ENCODE measurements around the gene CDC42SE2.
"Not testable (repeated sequence)": the region's sequence is repeated elsewhere in the genome, so short reads cannot be mapped to it uniquely, and the experiment has no call there.

Gene CDC42SE2

GRCh38 chr5:131250751-131251475 lies 12.9 kb upstream of the CDC42SE2 start:
- FAIRE-seq, result no peak

- FAIRE-seq, result no peak
These were observed 11.1 kb upstream of the CDC42SE2 start for GRCh38 chr5:131252824-131253171.

- not testable (repeated sequence) for FAIRE-seq
These were observed 9.8 kb upstream of the CDC42SE2 start for GRCh38 chr5:131254025-131254424.

GRCh38 chr5:131254741-131255140 lies 9.1 kb upstream of the CDC42SE2 start:
- no peak for FAIRE-seq

- no peak for FAIRE-seq
These were observed 7.4 kb upstream of the CDC42SE2 start for GRCh38 chr5:131256507-131256823.

GRCh38 chr5:131258733-131259132 lies 5.1 kb upstream of the CDC42SE2 start:
- FAIRE-seq, result no peak

GRCh38 chr5:131259326-131259725 lies 4.5 kb upstream of the CDC42SE2 start:
- FAIRE-seq, result no peak

- no peak for FAIRE-seq
These were observed 3.0 kb upstream of the CDC42SE2 start for GRCh38 chr5:131260895-131261294.

GRCh38 chr5:131261483-131261882 lies 2.4 kb upstream of the CDC42SE2 start:
- no peak for FAIRE-seq

- no peak for FAIRE-seq
These were observed 806 bp upstream of the CDC42SE2 start for GRCh38 chr5:131262953-131263541.

- no peak for FAIRE-seq
These were observed 722 bp downstream of the CDC42SE2 start for GRCh38 chr5:131264451-131265099.

- FAIRE-seq, result no peak
These were observed 1.5 kb downstream of the CDC42SE2 start for GRCh38 chr5:131265311-131265803.

GRCh38 chr5:131266370-131267060 lies 2.7 kb downstream of the CDC42SE2 start:
- FAIRE-seq, result no peak

GRCh38 chr5:131268758-131269370 lies 5.0 kb downstream of the CDC42SE2 start:
- no peak for FAIRE-seq

GRCh38 chr5:131270809-131271208 lies 7.0 kb downstream of the CDC42SE2 start:
- FAIRE-seq, result no peak

GRCh38 chr5:131271888-131272287 lies 8.0 kb downstream of the CDC42SE2 start:
- not testable (repeated sequence) for FAIRE-seq

- FAIRE-seq, result no peak
These were observed 8.5 kb downstream of the CDC42SE2 start for GRCh38 chr5:131272307-131272706.

GRCh38 chr5:131272724-131273123 lies 8.9 kb downstream of the CDC42SE2 start:
- no peak for FAIRE-seq

- no peak for FAIRE-seq
These were observed 10.6 kb downstream of the CDC42SE2 start for GRCh38 chr5:131274326-131275063.

- FAIRE-seq, result no peak
These were observed 12.2 kb downstream of the CDC42SE2 start for GRCh38 chr5:131276072-131276471.

- no peak for FAIRE-seq
These were observed 13.6 kb downstream of the CDC42SE2 start for GRCh38 chr5:131277447-131277846.

All from endometrium (tissue), 2 donors.